GM18517 (cell line): ENCODE measurements around the gene SLIT1.
"Not testable (repeated sequence)": the region's sequence is repeated elsewhere in the genome, so short reads cannot be mapped to it uniquely, and the experiment has no call there.

ENCODE experiments used
- ATAC-seq: cut with Tn5 transposase; IDR thresholded peaks from one replicate; pipeline ENCODE4 v1.9.1; 2021; ENCODE audit warnings: mild to moderate bottlenecking, moderate library complexity; ENCODE audit not compliant: unreplicated experiment

Gene SLIT1

DNA sequence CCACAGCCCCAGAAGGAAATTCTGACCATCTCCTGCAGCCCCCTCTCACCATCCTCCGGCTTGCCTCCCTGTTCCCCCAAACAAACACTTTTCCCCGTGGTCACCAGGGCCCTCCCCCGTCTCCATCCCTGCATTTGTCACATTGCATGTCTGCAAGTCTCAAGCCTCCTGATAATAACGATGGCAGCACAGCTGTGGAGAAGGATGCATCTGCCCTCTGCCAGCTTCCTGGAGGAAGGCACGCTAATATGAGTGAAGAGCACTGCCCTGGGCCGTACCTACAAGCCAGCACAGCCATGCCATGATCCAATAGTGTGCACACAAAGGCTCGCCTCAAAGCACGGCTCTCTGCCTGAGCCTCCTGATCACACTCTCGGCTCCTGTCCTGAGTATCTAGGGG is 98.5 kb downstream of the SLIT1 start:
- ATAC-seq = no peak

DNA sequence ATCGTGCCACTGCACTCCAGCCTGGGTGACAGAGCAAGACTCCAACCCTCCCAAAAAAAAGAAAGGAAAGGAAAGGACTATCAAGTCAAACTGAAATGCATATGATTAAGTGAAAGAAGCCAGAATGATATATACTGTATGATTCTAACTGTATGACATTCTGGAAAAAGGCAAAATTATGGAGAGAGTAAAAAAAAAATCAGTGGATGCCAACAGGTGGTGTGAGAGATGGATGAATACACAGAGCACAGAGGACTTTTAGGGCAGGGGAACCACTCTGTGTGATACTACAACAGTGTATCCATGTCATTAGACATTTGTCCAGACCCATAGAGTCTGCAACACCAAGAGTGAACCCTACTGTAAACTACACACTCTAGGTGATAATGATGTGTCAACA is 99.2 kb downstream of the SLIT1 start:
- ATAC-seq = no peak

DNA sequence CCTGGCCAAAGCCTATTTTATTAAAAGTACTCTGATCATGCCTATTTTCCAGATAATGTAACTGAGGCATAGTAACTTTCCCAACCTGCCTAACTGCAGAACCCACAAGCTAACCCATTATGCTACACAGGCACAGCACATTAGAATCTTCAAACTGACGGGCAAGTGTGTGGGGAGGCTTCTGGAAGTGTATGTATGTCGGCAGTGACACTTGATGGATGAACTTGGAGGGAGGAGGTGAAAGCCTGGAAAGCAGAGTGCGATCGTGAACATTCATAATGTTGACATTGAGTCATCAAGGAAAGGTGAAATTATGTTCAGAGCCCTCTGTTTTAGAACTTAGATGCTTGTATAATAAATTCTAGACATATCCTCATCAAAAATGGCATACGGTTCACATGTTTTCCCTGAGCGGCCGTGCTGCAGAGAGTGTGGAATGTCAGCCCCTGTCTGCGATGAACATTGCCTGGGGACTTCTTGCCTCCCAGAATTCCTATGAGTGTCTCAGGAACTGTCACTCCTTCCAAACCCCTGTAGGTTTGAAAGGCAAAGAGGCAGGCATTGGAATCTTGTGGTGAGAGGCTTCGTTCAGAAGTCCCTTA is 102.4 kb downstream of the SLIT1 start:
- ATAC-seq = no peak

DNA sequence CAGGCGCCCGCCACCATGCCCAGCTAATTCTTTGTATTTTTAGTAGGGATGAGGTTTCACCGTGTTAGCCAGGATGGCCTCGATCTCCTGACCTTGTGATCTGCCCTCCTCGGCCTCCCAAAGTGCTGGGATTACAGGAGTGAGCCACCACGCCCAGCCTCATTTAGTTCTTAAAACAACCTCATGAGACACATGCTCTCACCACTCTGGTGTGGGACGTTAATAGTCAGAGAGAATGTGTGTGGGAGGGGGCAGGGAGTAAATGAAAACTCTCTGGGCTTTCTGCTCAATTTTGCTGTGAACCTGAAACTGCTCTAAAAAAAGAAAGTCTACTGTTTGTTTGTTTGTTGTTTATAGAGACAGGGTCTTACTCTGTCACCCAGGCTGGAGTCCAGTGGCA is 103.2 kb downstream of the SLIT1 start:
- not testable (repeated sequence) for ATAC-seq

DNA sequence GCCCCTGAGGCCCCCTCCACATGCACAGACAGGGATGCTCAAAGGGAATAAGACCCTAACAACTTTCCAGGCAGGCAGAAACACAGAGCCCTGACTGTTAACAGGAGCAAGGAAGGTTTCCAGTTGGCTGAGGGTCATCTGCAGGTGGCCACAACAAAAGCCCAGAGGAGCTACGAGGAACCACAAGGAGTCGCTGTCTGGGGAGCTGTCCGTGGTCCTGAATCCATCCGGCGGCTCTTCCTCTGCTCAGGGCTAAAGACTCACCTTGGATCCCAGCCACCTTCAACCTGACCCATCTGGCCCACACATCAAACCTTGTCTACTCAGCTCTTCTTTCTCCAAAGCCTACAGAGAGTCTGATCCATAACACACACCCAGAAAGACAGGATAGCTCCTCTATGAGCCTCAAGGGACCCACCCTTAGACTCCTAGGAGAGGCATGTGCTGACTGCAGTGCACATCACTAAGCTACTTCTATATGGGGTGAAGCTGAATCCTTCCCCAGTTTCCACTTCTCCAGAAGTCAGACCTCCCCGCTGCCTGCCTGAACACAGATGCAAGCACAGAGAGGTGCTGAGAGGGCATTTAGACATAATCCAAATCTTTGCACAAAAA is 104.0 kb downstream of the SLIT1 start:
- no peak for ATAC-seq

DNA sequence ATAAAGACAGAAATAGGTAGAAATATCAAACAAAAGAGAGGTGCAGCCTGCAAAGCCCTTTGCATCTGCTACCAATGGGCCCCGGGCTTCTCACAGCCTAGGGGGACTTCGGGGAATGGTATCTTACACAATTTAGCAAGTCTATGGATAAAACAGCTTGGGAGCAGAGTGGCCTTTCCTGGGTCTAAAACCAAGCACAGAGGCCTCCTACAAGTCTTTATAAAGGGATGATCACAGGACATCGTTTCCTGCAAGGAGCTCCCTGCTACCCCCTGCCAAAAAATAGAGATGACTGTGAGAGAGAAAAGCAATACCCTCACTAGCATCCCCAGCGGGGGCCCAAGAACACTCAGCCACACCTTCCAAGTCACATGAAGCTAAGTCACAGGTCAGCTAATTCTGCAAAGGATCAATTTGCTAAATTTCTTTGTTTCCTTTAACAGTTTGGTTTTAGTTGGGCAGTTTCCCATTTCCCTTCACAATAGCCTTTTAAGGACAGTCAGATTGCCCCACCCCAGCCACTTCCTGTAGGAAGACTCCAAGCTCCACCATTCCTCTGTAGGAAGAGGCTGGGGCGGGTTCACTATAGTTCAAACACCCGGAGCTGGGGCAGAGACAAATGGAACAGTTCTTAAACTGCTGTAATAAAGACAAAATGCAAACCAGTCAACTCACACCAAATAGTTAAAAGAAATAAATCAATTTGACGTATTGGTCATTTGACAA is 105.5 kb downstream of the SLIT1 start:
- ATAC-seq = no peak

DNA sequence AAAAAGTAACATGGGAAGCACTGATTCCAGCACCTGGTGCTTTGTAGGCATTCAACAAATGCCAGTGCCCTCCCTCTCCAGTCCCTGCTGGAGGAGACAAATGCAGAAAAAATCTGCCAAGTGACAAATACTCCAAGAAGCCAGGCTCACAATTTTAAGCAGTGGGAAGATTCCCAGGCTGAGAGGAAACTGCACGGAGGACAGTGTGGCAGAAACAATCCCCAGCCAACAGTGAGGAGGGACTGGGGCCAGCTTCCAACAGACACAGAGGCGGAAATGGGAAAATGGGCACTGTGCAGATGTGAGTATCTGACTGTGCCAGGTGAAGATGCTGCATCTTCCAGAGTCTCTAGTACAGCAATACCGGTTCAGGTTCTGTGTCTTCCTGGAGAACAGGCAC is 106.3 kb downstream of the SLIT1 start:
- no peak for ATAC-seq

DNA sequence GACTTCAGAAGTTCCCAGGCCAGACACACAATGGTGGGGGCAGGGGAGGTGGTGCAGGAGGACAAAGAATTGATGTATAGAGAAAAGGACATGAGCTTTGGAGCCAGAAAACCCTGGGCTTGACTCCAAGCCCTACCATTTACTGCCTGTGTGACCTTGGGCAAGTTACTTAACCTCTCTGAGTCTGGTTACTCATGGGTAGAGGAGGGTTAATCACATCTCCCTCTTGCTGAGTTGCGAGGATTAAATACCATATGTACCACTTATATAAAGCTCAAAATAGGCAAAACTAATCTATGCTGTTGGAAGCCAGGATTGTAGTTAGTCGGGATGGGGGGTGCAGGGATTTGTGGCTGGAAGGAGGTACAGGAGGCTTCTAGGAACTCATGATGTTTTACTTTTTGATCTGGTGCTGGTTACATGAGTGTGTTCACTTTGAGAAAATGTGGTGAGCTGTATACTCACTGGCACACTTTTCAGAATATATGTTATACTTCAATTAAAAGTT is 106.8 kb downstream of the SLIT1 start:
- ATAC-seq = no peak

DNA sequence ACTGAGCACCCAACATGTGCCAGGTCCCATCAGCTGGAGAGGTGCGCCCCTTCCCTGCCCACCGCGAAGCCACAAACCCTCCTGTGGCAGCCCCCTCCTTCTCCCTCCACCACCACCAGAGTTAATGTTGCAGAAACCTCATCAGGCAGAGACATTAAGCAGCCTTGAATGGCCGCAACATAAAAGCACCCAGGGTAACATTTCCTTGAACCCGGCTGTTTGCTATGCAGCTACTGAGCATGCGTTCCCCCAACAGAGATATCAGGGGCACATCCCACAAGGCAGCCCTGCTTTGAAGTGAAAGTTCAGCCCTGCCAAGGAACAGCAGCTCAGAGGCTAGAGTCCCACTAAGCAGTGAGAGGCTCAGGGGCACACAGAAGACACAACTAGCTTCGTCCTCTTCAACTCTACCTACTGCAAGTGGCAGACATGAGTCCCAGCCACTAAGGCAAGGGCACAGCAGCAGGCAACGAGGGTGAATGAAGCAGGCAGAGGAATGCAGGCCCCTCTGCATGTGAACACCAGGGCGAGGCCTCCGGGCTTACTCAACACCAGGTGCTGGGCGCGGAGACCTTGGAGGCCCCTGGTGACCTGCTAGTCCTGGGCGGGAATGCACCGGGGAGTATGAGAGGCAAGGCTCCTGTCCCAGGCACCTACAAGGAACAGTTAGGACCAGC is 107.4 kb downstream of the SLIT1 start:
- no peak for ATAC-seq

DNA sequence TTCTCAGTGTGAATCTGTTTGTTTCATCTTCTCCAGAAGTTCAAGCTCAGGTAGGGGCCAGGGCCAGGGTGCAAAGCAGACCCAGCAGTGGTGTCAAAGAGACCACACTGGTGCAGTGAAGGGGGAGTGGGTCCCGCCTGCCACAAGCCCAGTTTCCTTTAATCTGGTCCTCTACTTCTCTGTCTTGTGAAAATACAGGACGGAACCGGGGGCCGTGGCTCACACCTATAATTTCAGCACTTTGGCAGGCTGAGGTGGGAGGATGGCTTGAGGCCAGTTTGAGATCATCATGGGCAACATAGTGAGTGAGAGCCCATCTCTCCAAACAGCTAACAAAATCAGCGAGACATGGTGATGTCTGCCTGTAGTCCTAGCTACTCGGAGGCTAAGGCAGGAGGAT is 109.0 kb downstream of the SLIT1 start:
- ATAC-seq = no peak

DNA sequence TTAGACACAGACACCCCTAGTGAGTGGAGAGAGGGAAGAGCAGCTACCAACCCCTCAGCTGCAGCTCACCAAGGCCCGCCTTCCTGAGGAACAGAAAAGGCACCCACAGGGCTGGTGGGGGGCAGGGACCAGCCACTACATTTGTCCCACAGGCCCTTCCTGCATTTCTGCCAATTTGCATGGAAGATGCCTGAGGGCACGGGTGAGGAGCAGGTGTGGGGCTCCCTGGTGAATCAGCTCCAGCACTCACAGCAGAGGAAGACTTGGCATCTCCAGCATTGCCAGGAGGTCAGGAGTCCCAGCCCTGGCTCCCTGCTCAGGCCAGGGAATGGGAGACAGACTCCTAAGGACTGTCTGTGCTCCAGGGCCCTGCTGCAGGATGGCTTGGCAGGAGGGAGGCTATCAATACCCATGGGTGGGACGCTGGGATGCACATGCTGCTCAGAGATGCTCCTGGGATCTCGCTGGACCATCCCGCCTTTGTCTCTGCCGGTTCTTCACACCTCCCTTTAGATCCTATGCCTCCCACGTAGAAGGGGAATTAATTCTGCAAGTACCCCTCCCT is 109.7 kb downstream of the SLIT1 start:
- no peak for ATAC-seq

DNA sequence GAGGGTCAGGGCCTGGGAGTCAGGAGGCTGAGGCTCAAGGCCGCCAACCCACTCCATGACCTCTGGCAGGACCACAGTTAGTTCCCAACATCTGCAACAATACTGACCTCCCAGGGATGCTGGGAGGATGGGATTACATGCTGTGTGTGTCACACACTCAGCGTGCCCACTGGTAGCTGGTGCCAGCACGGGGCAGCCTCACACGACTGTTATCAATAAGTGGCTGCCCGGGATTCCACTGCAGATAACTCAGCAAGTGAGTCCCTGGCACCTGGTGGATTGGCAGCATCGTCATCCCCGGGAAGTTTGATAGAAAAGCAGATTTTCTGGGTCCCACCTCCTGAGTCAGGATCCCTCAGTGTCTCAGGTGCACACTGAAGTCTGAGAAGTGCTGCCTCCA is 110.3 kb downstream of the SLIT1 start:
- no peak for ATAC-seq

DNA sequence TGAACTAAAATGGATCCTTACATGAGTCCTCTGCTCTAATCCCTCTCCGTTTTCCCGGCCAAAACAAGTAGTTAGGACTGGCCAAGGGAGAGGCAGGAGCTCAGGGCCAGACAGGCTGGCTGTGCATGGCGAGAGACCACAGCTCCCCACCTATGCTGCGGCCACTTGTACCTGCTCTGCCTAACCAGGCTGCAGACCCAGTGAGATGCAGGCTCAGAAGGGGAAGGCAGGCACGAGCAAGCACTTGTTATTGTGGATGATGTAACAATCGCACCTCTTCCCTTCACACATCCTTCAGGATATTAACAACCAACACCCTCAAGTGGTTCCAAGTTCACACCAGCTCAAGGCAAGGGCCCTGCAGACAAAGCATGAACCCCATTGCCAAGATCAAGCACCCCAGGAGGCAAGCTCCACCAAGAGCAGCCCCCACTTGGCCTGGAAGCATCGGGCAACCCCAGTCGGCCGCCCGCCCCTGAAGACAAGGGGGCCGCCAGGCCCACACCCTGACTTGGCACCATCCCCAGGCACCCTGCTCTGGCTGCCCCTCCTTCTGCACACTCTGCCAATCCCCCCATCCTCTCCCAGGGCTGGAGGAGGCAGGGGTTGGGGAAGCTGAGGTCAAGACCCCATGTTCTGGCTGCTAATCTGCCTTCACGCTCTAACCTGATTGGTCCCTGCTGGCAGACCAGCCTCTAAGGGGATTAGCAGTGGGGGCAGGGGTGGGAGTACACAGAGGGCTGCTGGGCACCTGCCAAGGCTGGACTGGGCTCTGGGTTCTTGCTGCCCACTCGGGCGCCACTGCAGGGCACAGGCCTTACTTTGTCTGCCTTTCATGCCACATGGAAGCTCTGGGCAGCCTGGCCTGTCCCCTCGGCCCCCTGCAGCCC is 111.3 kb downstream of the SLIT1 start:
- ATAC-seq = no peak

DNA sequence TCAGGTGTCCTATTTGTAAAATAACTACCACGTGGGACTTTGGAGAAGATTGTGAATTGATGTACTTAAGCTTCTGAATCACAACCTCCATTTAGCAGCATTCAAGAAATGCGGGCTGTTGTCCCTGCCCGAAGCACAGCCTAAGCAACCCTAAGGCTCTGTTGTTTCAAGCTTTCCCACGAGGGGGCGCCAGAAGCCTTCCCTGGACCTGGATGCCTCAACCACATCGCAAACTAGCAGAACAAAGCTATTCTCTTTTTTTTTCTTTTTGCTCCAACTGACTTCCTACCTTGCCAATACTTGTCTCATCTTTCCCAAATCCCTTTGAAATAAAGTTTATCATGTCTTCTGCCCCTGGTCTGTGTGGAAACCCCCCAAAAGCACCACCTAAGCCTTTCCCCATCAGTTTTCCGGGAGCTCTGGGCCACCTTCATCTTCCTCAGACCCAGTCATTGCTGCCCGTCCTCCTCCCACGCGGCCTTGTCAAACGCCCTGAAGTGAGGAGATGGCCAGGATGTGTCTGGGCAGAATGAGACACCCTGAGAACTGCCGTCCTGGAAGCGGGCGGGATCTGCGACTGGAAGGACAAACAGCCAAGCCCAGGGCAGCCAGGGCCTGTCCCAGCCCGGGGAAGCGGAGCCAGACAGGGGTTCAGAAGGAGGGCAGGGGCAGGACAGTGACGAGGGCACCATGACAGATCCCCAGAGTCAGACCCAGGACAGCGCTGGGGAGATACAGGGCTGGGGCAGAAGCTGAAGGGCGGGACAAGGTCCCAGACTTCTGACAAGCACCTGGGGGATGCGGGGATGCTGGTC is 112.7 kb downstream of the SLIT1 start:
- no peak for ATAC-seq

DNA sequence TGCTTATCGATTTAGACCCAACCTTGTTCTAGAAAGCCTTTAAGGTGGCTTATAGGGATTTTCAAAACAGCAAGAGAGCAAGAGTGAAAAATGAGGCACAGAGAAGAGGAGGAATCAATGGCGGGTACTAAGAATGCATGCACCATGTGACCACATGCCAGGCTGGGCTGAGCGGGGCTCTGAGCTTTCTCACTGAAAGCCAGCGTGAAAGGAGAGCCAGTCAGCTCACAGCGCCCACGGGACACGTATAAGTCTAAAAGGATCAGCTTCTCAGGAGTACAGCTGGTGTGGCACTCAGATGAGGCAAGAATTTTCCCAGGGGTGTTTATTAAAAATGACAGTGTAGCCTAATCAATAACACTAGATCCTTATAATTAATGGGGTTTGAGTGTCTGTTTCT is 114.3 kb downstream of the SLIT1 start:
- no peak for ATAC-seq

DNA sequence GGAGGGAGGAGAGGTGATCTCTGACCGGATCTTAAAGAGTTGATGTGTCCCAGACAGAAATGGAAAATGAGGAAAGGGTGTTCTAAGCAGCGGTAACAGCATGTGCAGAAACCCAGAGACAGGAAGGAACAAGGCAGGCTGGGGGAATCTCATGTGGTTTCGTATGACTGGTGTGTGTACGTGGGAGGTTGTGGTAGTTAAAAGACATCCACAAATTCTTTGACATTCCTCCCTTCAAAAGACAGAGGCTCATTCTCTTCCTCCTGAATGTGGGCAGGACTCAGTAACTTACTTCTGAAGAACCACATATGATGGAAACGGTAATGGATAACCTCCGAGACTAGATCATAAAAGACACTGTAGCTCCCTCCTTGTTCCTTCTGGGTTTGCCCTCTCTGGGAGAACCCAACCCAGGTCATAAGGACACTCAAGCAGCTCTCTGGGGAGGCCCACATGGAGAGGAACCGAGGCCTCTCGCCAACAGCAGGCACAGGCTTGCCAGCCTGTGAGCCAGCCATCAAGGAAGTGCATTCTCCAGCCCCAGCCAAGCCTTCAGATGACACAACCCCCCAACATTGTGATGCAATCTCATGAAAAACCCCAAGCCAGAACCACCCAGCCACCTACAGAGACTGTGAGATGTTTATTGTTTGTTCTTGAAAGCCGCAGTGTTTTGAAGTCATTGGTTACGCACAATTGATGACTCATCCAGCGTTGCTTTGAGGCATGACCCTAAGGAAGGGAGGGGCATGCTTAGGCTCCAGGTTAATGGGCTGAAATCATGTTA is 116.0 kb downstream of the SLIT1 start:
- no peak for ATAC-seq

DNA sequence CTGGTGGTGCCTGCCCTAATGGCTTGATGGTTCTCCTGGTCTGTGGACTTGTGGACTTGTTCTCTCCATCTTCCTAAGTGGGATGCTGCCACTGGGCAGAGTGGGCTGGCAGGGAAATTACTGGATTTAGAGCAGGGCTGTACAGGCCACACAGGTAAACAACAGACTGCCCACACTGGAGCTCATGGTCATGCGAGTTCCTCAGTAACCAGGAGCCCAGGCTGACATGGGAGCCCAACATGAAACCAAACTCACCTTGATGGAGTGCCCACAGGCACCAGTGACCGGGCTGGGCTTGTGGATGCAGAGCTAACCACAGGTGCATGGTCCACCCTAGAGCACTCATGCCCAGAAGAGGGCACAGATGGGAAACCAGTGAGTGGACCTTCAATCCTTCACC is 116.7 kb downstream of the SLIT1 start:
- ATAC-seq = no peak

DNA sequence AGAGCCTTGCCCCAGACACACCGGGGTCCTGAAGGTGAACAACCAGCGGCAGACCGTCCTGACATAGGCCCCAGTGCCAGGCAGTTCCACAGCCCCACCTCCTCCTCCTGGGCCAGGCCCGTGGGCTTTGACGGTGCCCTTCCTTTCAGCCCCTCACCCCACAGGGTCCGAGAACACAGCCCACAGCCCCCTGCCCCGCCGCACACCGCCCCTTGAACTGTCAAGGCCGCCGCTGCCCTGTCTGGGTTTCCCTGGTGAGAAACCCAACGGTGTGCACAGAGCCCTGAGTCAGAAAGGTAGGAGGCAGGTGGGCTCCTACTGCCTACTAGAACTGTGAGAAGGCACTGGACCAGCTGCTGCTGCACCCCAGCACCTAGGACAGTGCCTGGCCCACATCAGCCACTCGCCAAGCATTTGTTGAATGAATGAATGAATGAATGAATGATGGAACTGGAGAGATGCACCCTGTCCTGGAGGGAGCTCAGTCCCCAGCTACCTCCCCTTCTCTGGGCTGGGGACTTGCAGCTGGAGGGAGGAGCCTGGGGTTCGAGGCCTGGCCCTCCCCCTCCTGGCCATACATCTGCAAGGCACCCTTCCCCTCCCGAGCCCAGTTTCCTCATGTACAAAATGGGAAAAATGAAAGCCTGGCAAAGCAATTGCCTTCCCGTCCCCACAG is 117.9 kb downstream of the SLIT1 start:
- ATAC-seq = no peak
